Glomerular visceral epithelial cell (primary cell): ENCODE measurements around the gene VAV3.

ENCODE experiments used
- DNase-seq: peaks from one replicate; pipeline ENCODE4 v3.0.0-alpha.2; 2016; ENCODE audit errors: extremely low spot score

The VAV3 gene

DNA sequence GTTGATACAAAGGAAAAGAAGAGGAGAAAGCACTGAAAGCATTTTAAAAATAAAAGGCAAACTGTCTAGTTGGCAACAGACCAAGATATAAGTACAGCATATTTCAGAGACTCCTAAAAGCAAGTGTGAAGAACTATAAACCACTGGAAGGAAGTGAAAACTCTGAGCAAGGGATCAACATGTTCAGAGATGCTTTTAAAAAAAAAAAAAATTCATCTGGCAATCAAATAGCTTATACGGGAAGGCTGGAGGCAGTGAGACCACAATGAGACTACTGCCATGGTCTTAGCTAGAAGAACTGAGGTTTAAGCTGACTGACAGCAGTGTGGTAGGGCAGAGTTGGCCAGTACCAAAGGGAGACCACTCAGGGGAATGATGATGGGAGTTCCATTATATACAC, 124.3 kb downstream of the VAV3 start:
- no peak for DNase-seq

DNA sequence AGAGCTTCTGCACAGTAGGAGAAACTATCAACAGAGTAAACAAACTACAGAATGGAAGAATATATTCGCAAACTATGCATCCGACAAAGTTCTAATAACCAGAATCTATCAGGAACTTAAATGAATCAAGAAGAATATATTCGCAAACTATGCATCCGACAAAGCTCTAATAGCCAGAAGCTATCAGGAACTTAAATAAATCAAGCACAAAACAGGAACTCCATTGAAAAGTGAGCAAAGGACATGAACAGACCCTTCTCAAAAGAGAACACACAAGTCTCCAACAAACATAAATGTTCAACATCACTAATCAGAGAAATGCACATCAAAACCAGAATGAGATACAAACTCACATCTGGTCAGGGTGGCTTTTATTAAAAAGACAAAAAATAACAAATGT, 126.9 kb downstream of the VAV3 start:
- DNase-seq = no peak

DNA sequence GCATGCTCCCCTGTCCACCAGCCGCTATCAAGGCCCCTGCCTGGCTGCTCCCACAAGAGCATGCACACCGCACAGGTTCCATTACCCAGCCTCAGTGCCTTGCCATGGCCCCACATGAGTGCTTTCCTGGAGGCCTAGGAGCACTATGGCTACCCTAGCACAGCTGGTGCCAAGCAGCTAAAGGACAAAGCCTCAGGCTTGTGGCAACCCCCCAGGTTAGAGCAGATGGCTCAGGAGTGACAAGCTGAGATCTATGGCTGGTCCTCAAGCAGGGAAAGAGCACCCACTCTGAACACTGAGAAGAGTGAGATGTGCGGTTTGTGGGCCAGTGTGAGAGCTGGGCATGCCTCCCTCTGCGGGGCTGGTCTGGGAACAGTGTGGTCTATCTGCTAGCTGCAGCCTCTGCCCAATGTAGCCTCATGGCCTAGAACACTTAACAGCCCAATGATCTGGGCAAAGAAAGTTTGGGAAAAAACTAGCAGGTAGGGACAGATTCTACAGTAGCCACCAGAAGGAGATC, 129.8 kb downstream of the VAV3 start:
- DNase-seq = no peak

DNA sequence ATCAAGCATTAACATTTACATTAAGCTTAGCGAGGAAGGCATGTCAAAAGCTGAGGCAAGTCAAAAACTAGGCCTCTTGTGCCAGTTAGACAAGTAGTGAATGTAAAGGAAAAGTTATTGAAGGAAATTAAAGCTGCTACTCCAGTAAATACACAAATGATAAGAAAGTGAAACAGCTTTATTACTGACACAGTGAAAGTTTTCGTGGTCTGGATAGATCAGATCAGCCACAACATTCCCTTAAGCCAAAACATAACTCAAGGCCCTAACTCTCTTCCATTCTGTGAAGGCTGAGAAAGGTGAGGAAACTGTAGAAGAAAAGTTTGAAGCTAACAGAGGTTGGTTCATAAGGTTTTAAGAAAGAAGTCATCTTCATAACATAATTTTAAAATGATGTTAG, 131.9 kb downstream of the VAV3 start:
- DNase-seq = no peak

DNA sequence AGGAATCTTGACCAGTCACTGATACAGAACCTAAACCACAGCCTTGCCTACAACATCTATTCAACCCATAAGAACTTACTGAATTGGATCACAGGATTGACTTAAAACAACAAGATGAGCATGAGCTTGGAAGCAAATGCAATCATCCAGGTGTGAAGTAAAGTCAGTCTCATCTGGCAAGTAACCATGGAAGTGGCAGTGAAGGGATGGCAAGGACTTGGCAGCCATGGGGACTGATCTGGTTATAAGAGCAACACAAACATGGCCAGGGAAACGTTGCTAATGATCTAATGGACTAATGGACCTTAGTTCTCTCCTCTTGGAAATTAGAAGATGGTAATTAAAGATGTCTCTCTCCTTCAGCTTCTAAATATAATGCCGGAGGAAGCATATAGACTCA, 133.1 kb downstream of the VAV3 start:
- DNase-seq = no peak

DNA sequence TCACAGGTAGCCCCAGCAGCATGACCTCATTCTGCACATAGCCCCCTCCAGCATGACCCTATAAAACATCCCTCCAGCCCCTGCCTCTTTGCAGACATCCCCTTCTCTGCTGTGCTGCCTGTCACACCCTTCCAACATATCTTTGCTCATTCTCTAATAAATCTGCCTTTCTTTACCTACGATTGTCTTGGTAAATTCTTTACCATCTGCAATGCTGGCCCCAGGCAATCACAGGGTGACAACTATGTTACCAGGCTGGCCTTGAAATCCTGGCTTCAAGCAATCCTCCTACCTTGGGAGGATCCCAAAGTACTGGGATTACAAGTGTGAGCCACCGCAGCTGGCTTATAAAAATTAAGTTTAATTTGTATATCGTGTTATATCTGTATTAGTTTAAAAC, 134.5 kb downstream of the VAV3 start:
- DNase-seq = no peak

DNA sequence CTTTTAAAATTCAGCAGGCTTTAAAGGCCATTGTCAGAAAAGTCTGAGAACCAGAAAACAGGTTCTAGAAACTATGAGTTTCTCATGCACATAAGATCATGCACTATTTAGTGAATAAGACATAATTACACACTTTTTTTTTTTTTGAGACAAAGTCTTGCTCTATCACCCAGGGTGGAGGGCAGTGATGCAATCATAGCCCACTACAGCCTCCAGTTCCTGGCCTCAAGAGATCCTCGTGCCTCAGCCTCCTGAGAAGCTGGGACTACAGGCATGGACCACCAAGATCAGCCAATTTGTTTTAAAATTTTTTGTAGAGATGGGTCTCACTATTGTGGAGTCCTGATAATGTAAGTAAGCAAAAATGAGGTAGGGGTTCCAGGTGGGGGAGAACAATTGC, 134.9 kb downstream of the VAV3 start:
- DNase-seq = no peak

DNA sequence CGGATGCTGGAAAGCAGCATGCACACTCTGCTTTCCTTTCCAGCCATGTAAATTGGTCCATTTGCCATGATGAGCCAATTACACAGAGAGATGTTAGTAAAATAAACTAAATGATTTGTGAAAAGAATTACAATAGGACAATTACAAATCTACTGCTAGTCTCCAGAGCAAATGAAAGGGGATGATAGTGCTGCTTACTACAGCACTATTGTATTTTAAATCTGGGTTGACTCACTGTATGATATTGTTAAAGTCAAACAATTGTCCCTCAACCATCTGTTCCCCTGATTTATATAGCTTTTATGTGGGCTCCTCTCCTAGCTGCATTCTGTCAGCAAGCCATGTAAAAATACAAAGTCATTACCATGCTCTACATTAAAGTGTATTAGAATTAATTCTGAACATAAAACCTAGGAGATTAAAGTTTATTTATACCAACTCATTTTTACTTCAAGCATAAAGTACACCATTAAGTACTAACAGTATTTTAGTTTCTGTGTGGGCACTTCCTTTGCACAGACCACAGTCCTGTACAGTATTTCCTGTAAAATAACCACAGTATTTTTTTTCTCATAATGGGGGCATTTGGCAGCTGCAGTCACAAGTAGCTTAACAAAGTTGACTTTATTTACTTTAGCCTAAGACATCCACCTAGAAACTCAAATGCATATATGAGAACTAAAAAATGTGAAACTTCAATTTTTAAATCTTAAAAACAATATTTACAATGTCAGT, 135.8 kb downstream of the VAV3 start:
- DNase-seq = no peak

DNA sequence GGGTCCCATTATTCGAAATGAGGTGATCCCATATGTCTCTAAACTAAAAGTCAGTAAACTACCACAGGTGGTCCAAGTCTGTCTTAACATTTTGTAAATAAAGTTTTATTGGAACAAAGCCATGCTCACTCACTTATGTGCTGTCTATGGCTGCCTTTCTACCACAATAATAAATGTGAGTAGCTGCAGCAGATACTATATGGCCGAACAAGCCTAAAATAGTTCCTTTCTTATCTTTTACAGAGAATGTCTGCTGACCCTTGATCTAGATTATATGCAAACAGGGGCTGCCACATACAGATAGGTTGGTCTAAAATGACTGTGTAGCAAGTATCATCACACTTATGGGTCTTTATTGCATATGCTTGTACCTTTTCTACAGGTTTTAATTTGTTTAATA, 140.0 kb downstream of the VAV3 start:
- no peak for DNase-seq

DNA sequence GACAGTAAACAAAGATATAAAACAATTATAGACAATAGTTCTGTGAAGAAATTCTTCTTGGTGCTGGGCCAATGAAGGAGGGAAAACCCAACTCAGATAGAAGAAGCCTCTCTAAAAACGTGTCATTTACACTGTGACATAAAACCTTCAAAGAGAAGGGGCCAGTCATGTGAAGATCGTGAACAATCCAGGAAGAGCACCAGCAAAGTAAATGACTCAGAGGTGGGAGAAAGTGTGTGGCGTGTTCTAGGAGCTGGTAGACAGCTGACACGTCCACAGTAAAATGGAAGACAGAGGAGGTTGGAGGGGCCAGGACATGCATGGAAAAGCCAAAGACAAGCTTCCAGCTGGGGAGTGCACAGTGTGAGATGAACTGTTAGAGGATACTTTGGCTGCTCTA, 143.6 kb downstream of the VAV3 start:
- DNase-seq = no peak

DNA sequence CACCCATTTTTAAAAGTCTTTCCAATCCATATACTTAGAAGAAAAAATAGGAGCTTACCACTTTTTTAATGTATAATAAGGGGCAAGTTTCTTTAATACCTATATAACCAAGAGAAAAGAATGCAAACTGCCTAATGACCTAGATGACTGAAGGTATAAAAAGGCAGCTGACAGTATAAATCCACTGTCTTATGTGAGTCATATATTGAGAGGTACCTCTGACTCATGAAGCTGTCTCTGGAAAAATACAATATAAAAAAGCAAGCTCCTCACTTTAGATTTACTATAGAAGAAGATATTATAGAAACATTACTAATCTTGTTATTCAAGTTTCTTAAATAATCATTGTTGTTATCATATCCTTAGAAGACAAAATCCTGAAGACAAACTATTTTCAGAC, 144.2 kb downstream of the VAV3 start:
- peak; percentile 10 for DNase-seq

DNA sequence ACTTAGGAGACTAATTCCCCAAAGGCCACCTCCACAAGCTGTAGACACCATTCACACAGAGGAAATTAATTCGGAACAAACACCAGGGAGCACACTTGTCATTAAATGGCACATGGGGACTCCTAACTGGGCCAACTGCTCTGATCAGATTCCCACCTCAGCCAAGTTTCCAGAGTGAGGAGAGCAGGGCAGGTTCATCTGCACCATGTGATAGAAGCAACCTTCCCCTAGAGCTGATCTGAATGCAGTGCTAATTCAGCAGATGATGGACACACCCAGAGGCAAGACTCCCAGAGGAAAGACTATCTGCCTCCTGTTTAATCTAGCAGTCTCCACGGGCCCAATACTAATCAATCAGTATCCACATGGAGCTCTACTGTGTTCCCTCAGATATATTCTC, 147.0 kb downstream of the VAV3 start:
- no peak for DNase-seq

DNA sequence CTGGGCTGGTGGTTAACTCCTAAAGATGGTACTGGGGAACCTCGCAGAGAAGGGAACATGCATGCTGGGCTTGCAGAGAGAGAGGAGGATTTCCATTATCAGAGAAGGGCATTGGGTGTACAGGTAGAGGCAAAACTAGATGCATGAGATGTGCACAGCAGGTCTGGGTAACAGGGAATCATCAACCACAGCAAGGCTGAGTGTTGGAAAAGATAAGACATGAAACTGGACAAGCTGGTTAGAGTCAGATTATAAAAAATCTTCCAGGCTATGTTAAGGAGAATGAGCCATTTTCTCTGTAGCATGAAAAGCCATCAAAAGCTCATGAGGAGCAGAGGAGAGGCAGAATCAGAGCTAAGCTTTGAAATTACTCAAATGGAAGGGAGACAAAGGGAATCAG, 147.8 kb downstream of the VAV3 start:
- DNase-seq = no peak

DNA sequence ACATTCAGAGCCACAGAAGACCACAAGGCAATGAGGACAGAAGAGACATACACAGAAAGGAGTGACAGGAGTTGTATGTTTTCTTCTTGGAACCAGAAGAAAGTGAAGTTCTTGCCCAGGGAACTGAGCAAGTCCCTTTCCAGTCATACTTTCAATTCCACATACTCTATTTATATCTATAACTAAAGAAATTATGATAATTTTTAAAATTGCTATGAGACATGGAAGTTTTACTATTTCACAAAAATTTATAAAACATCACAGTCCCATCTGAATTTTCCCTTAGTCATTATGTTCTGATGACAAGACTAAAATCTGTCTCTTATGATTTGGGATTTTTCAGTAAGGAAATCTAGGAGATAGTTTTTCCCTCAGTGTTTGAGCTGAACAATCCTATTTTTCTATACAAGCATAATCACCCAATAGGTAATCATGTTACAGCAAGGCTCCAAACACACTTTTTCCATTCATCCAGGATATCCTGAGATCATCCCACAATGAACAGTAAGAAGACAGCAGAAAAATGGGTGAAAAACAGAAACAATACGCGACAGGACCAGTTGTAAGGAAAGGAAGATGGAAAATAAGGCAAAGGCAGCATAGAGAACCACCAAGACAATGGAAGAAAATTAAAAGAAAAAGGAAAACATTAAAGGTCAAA, 154.6 kb downstream of the VAV3 start:
- DNase-seq = no peak

DNA sequence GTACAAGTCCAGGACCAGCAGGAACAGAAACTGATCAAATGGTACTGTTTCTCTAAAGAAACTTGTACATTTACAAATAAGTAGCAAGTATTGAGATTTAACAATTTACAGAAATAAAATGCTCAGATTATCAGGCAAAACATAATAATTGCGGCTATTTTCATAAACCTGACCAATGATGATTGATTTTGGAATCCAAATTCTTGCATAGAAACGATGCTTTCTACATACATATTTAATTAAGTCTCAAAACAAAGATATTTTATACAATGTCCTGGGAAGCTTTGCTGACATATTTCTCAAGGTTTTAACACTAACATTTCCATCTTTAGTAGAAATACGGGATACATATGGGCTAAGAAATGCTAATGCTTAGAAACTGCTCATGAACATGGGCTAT, 157.1 kb downstream of the VAV3 start:
- DNase-seq = no peak

DNA sequence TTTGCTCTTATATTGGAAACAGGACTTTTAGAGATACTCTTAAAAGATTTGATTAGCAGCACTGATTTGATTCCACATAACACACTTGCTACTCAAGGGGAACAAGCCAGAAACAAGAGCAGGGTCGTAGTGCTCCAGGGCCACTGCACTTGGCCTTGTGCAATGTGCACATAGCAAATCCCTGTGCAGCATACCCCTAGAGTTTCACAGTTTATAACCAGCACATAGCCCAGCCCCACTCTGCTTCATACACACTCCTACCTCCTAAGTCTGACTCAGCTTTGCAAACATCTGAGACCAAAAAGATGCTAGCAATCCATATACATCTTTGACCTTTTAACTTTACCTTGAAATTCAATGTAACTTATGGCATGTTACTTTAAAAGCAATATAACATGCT, 157.6 kb downstream of the VAV3 start:
- no peak for DNase-seq

DNA sequence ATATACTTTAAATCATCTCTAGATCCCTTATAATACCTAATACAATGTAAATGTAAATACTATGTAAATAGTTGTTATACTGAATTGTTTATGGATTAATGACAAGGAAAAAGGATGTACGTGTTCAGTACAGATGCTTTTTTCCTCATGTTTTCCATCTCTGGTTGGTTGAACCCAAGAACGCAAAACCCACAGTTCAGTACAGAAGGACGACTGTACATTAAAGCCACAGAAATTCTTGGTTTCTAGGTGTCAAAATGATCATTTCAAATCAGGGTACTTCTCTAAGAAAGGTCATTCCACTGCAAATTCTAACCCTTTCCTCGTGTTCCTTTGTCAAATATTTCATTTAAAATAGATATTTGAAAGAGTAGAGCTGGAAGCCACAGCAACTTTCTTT, 158.1 kb downstream of the VAV3 start:
- no peak for DNase-seq

DNA sequence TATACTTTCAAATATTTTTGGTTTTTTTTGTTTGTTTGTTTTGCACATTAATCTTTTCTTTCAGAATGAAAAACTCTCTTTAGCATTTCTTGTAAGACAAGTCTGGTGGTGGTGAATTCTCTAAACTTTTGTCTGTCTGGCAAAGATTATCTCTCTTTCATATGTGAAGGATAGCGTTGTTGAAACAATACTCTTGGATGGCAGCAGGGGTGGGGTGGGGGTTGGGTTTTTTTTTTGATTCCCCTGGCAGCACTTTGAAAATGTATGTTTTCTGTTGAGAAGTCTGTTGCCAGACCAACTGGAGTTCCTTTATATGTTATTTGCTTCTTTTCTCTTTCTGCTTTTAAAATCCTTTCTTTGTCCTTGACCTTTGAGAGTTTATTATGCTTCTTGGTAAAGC, 160.2 kb downstream of the VAV3 start:
- DNase-seq = no peak

DNA sequence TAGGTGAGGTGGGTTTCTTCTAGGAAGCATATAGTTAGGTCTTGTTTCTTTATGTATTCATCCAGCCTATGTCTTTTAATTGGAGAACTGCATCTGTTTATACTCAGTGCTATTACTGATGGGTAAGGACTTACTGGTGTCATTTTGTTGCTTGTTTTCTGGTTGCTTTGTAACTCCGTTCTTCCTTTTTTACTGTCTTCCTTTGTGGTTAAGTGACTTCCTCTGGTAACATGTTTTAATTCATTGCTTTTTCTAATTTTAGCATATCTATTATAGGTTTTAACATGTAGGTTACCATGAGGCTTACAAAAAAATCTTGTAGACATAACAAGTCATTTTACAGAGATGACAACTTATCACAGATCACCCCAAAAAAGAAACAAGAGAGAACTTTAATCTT, 160.8 kb downstream of the VAV3 start:
- no peak for DNase-seq

DNA sequence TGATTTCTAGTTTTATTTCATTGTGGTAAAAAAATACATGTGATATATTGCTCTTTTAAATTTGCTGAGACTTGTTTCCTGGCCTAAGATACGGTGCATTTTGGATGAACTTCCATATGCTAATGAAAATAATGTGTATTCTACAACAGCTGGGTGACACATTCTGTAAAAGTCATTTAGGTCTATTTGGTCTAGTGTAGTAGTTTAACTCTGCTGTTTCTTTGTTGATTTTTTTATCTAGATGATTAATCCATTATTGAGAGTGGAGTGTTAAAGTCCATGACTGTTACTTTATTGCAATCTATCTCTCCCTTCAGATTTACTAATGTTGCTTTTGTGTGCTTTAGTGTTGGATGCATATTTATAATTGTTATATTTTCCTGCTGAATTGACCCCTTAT, 161.4 kb downstream of the VAV3 start:
- DNase-seq = no peak

DNA sequence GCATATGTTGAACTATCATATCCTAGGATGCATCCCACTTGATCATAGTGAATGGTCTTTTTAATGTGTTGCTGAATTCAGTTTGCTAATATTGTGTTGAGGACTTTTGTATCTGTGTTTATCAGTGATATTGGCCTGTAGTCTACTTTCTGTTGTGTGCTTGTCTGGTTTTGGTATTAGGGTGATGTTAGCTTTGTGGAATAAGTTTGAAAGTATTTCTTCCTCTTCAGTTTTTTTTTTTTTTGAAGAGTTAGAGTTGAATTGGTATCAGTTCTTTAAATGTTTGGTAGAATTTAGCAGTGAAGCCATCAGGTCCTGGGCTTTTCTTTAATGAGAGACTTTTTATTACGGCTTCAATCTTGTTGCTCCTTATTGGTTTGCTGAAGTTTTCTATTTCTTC, 162.3 kb downstream of the VAV3 start:
- no peak for DNase-seq

DNA sequence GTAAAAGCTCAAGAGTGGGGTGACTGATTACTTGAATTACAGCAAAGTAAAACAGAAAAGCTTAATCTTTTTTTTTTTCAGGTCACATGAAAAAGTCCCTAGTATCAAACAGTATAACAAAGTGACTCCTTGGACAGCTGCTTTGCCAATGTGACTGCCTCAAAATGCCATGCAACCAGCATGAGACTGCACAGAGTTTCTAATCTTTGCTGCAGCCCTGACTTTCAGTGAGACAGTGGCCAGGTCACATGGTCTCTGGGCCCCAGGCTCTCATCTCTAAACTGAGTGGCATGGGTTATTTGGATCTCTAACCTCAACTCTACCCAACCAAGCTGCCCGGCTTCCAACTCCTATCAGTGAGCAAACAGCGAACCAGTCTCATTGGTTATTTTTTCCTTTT, 169.0 kb downstream of the VAV3 start:
- DNase-seq = no peak

DNA sequence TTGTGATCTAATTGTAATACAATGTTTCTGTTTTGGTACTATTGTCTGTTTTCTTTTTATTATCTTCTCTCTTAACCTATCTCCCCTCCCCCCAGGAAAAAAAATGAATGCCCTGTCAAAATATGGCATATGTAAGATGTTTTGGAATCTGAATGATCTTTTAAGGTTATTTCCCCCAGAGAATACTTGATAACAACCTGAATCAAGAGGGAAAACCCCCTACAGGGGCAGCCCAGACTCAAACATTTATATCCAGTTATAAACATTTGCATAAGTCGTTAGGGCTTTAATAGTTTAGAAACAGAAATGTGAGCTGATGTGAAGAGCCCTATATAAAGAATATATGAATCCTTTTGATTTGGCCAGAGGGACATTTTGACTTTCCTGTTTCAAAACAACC, 169.5 kb downstream of the VAV3 start:
- no peak for DNase-seq

DNA sequence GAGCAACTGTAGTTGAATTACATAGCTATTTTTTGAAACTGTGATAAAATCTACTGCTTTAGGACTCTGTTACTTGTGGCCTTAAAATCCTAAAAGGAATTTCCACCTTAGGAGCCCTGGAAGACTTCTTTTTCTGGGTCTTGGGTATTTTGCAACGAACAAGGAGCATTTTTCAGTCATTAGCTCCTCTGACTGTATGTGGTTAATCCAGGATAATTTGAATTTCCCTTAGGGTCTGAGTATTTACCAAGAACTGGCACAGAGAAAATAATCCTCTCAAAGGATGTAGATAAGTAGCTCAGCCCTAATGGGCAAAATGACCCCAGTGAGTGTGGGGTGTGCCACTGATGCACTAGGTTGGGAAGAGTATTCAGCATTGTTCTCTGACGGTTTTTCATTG, 170.4 kb downstream of the VAV3 start:
- DNase-seq = no peak
